Measurements from ENCODE around the gene PTPRD.
"Not testable (repeated sequence)": the region's sequence is repeated elsewhere in the genome, so short reads cannot be mapped to it uniquely, and the experiment has no call there.

PTPRD gene

GRCh38 chr9:10449201-10449617 lies 163.6 kb downstream of the PTPRD start:
- DNase-seq: not testable (repeated sequence)

GRCh38 chr9:10447036-10447435 lies 165.8 kb downstream of the PTPRD start:
- no peak for DNase-seq

GRCh38 chr9:10443868-10444204 lies 169.0 kb downstream of the PTPRD start:
- DNase-seq: peak; percentile 70

- no peak for DNase-seq
Observed at GRCh38 chr9:10443181-10443867, 169.5 kb downstream of the PTPRD start.

GRCh38 chr9:10438955-10439354 lies 173.8 kb downstream of the PTPRD start:
- no peak for DNase-seq

GRCh38 chr9:10436756-10437155 lies 176.0 kb downstream of the PTPRD start:
- no peak for DNase-seq

DNA sequence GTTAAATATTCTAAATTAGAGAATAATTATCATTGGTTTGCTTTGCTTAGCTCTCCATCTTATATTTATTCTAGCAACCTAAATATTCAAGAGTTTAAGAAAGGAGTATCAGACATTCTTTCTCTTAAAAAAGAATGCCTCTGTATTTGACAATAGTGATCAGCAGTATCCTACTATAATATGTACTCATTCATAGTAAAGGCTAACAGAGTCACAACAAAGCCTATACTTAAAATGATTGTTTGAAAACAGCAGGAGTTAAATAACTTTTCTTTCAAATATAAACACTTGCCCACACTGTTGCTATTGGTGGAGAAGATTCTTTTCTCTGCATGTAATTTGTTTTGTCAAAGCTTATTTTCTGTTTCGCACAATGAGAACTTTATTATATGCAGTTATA lies 178.4 kb downstream of the PTPRD start:
- DNase-seq: no peak

DNA sequence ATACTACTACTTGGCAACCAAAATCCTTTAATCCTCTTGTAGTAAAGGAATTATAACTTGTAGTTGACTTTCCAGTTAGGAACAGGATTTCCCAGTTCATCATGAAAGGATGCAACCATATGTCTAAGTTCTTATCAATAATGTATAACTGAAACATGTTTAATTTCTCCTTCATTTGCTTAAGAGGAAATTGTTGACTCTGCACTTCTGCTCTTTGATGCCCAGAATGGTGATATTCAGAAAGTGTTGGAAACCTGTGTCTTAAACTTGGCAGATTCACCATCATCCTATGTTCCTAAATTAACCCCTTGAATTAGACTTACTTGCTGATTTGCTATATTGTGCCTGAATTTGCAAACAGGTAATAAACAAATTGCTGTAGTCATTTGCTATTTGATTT lies 201.5 kb downstream of the PTPRD start:
- no peak for DNase-seq

DNA sequence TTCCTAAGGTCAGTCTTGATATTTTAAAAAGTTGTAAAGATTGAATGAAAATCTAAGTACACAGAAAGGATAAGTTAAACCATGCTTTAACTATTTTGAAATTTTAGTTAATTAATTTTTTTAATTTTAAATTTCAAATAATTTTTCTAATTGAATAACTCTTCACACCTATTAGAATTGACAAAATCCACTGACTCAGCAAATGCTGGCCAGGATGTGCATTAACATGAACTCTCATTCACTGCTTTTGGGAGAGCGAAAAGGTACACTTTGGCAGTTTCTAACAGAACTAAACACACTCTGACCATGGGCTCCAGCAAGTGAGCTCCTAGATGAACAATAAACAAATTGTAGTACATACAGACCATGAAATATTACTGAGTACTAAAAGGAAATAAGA lies 209.5 kb downstream of the PTPRD start:
- DNase-seq: no peak

GRCh38 chr9:10396615-10397014 lies 216.2 kb downstream of the PTPRD start:
- no peak for DNase-seq

DNA sequence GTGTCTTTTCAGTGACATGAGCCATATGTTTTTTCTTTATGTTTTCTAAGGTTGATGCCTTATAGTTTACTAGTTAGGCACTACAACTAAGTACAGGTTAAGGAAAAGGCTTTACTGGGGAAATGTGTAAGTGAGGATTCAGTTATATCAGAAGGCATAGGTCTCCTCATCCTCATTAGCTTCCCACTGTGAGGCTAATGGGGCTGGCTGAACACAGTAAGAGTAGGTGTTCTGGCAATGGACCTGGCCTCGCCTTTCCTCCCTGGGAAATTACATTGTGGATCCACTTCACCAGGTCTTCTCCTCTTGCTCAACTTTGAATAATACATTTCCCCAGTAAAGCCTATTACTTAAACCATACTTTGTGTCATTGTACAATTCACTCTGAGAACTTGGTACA lies 225.5 kb downstream of the PTPRD start:
- no peak for DNase-seq

GRCh38 chr9:10371824-10372223 lies 241.0 kb downstream of the PTPRD start:
- DNase-seq: no peak

DNA sequence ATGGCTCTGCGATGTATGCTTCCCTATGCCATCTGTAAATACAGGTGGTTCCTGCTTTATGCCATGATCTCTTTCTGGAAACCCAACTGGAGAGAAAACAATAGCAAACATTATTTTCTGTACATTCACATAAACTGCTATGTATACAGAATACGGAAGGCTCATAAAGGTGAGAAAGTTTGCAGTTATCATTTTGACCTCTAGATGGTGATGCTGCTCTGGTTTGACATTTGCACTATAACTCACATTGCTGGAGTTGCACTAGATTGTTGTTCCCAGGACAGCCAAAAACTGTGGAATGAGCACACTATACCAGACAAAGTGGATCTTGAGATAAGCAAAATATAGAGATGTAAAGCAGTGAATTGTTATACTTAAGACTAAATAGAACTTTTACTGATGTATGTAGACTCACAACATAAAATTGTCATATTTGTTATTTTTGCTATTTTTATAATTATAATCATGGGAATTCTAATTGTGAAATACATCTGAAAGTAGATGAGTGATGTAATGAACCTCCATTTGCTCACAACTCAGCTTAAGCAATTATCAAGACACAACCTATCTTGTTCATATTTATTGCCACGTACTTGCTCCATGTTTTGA lies 246.5 kb downstream of the PTPRD start:
- DNase-seq: peak; percentile 49

DNA sequence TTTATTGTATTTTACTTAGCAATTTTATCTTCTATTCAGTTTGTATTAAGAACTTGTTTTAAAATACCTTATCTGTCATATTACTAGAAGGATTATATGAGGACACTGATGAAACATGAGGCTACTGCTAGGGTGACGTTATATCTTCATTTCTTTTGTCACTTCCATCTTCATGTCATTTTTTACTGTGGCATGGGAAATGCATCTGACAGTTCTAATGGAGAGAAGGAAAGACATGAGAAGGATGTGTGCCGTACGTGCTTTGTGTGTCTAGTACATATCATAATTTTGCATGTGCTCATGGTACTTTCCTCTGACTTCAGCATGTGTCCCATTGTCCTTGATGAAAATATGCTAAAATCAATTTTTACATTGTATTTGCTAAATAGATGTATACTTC lies 258.2 kb downstream of the PTPRD start:
- no peak for DNase-seq

DNA sequence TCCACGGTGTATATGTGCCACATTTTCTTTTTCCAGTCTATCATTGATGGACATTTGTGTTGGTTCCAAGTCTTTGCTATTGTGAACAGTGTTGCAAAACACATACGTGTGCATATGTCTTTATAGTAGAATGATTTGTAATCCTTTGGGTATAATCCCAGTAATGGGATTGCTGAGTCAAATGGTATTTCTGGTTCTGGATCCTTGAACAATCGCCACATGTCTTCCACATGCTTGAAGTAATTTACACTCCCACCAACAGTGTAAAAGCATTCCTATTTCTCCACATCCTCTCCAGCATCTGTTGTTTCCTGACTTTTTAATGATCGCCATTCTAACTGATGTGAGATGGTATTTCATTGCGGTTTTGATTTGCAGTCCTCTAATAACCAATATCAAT lies 267.2 kb downstream of the PTPRD start:
- DNase-seq: not testable (repeated sequence)

GRCh38 chr9:10341057-10341456 lies 271.7 kb downstream of the PTPRD start:
- DNase-seq: no peak

GRCh38 chr9:10339152-10339551 lies 273.6 kb downstream of the PTPRD start:
- DNase-seq: no peak

- DNase-seq: peak; percentile 66
Observed at GRCh38 chr9:10331157-10331556, 281.6 kb downstream of the PTPRD start.

DNA sequence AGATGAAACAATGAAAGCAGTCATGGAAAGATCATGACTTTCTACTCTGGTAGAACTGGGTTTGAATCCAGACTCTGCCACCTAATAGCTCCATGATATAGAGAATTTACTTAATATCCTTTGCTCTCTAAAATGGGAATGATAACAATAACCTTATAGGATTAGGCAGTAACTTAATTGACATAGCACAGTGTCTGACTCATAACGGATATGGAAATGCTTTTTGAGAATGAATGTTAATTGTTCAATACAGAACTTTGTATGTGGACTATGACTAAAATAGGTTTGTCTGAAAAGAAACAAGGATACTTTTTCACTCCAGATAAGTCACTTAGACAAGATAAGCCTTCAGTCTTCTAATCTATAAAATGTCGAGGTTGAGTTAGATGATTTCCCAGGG lies 330.7 kb downstream of the PTPRD start:
- no peak for DNase-seq

DNA sequence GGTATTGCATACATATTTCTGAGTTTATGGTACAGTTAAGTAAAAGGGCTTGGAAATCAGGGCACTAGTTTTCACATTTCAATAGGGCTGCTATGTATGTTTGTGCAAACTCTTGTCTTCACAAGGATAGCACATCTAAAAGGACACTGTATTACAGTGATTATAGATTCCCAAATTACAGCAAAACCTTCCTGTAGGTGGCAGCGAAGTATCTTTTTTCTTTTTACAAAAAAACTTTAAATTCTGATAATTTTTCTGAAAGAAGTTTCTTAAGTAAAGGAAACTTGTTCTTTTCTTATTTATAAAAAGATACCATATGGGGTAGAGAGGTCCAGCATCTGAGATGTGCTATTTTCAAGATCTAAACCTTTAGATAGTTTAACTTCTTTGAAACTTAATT lies 337.8 kb downstream of the PTPRD start:
- peak; percentile 25 for DNase-seq

- peak; percentile 33 for DNase-seq
Observed at GRCh38 chr9:10274175-10274574, 338.6 kb downstream of the PTPRD start.

- DNase-seq: no peak
Observed at GRCh38 chr9:10272830-10273229, 340.0 kb downstream of the PTPRD start.

GRCh38 chr9:10268531-10269485 lies 344.0 kb downstream of the PTPRD start:
- DNase-seq: peak; percentile 63

DNA sequence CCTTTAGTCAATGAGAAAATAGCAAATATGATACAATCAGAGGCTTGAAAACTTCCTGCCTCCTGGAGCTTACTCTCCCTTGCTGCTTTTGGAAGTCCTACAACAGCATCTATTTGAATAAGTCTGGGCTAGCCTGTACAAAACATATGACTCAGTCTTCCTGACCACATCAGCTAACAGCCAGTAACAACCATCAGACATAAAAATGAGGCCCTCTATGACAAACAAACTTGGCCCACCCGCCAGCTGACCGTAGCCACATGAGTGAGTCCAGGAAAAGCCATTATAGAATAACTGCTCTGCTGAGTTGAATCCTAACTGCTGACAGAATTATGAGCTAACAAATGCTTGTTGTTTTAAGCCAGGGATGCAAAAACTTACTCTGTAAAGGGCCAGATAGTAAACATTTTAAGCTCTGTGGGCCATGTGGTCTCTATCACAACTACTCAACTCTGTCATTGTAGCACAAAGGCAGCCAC lies 347.6 kb downstream of the PTPRD start:
- peak; percentile 88 for DNase-seq

All from NCI-H446 treated with DMSO at 0.1 percent for 48 hours (cell line).